A549 (cell line): ENCODE measurements around the gene MTRF1L.

Source experiments
- BHLHE40 ChIP-seq: IDR thresholded peaks from 2 replicates; pipeline ENCODE4 v1.6.1; 2012; ENCODE audit warnings: low read depth, low read length, inconsistent platforms
- CTCF ChIP-seq: fragments of >200 bp; sonication (Bioruptor Twin); formaldehyde crosslinking; IDR thresholded peaks from 3 replicates; pipeline ENCODE4 v1.5.1; 2016
- ESRRA ChIP-seq: fragments of 150-350 bp; IDR thresholded peaks from 2 replicates; pipeline ENCODE4 v1.6.1; 2014; ENCODE audit warnings: mild to moderate bottlenecking, low read length, borderline replicate concordance
- GATA3 ChIP-seq: IDR thresholded peaks from 2 replicates; pipeline ENCODE4 v1.6.1; 2012; ENCODE audit warnings: borderline replicate concordance
- MAZ ChIP-seq: fragments of 150-350 bp; IDR thresholded peaks from 2 replicates; pipeline ENCODE4 v1.6.1; 2014; ENCODE audit warnings: antibody characterized with exemption, low read depth, low read length, borderline replicate concordance
- POLR2A ChIP-seq: IDR thresholded peaks from 2 replicates; pipeline ENCODE4 v1.6.1; 2012; ENCODE audit warnings: mild to moderate bottlenecking, low read length
- RAD21 ChIP-seq, 2 experiments: fragments of >200 bp in 1 of 2; sonication (Bioruptor Twin) in 1 of 2; formaldehyde crosslinking in 1 of 2; IDR thresholded peaks in 1 of 2; conservative IDR thresholded peaks in 1 of 2; 2 replicates in 1 of 2; 3 replicates in 1 of 2; pipeline ENCODE4 v1.6.1; 2012 to 2018; ENCODE audit warnings: inconsistent platforms in 1 of 2
- TF ChIP-seq, protein P1 (sequence below): IDR thresholded peaks from 2 replicates; pipeline ENCODE4 v1.6.1; 2012
- TF ChIP-seq, protein P2 (sequence below): fragments of 200-600 bp; sonication (generic); IDR thresholded peaks from 2 replicates; pipeline ENCODE4 v1.6.1; 2016; ENCODE audit warnings: antibody characterized with exemption, mild to moderate bottlenecking, moderate library complexity
- TF ChIP-seq, protein P3 (sequence below): IDR thresholded peaks from 2 replicates; pipeline ENCODE4 v1.6.1; 2012; ENCODE audit warnings: low read depth, borderline replicate concordance

DNA sequence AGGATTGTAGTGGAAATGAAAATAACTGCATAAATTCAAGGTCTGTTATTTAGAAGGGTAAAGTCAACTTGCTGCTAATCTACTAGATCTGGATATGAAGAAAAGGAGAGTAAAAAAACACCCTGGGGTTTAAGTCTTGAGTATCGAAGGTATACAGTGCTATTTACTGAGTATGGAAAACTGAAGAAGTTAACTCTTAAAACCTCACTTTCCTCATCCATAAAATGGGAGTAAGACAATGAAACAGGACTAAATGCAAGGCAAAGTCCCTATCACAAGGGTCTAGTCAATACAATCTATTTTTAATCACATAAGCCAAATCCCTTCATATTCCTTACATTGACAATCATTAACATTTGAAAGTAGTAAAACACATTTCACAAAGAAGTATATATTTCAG lies 21.9 kb downstream of the MTRF1L start:
- TF ChIP-seq, protein P1, sequence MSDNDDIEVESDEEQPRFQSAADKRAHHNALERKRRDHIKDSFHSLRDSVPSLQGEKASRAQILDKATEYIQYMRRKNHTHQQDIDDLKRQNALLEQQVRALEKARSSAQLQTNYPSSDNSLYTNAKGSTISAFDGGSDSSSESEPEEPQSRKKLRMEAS: no peak
- TF ChIP-seq ESRRA: no peak
- TF ChIP-seq BHLHE40: no peak
- no peak for TF ChIP-seq RAD21 (conservative IDR thresholded peaks at IDR 0.05 in 1 of 2, IDR thresholded peaks at IDR 0.05 in 1 of 2)
- no peak for TF ChIP-seq CTCF
- TF ChIP-seq, protein P2, sequence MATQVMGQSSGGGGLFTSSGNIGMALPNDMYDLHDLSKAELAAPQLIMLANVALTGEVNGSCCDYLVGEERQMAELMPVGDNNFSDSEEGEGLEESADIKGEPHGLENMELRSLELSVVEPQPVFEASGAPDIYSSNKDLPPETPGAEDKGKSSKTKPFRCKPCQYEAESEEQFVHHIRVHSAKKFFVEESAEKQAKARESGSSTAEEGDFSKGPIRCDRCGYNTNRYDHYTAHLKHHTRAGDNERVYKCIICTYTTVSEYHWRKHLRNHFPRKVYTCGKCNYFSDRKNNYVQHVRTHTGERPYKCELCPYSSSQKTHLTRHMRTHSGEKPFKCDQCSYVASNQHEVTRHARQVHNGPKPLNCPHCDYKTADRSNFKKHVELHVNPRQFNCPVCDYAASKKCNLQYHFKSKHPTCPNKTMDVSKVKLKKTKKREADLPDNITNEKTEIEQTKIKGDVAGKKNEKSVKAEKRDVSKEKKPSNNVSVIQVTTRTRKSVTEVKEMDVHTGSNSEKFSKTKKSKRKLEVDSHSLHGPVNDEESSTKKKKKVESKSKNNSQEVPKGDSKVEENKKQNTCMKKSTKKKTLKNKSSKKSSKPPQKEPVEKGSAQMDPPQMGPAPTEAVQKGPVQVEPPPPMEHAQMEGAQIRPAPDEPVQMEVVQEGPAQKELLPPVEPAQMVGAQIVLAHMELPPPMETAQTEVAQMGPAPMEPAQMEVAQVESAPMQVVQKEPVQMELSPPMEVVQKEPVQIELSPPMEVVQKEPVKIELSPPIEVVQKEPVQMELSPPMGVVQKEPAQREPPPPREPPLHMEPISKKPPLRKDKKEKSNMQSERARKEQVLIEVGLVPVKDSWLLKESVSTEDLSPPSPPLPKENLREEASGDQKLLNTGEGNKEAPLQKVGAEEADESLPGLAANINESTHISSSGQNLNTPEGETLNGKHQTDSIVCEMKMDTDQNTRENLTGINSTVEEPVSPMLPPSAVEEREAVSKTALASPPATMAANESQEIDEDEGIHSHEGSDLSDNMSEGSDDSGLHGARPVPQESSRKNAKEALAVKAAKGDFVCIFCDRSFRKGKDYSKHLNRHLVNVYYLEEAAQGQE: no peak
- TF ChIP-seq, protein P3, sequence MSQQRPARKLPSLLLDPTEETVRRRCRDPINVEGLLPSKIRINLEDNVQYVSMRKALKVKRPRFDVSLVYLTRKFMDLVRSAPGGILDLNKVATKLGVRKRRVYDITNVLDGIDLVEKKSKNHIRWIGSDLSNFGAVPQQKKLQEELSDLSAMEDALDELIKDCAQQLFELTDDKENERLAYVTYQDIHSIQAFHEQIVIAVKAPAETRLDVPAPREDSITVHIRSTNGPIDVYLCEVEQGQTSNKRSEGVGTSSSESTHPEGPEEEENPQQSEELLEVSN: no peak
- TF ChIP-seq MAZ: no peak
- TF ChIP-seq POLR2A: no peak
- TF ChIP-seq GATA3: no peak
